ENCODE results near the gene C1orf94.

DNA sequence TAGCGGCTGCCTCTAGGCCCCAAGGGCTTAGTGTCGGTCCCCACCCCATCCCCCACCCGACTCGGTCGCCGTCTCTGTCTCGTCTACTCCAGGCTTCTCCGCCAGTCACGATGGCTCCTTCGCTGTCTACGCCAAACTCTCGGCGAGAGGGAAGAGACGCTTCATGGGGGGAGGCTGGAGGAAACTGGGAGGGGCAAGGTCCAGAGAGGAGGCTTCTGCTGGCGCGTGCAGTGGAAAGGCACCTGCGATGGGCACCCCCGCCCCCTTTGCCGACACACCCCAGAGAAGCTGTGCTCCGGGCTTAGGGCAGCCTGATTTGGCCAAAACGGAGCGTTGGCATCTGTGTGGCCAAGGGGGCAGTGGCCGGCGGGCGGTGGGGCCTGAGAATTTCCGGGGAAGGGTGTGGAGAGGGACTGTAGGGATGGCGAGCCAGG is 10.5 kb upstream of the C1orf94 start:
- TF ChIP-seq CTCF (conservative IDR thresholded peaks at IDR 0.05 in 1 of 2, IDR thresholded peaks at IDR 0.05 in 1 of 2; ENCODE audit: extremely low read depth in 1 of 2, insufficient read depth in 1 of 2, low read depth in 1 of 2, low read length in 2 of 2) = no peak
- no peak for TF ChIP-seq EZH2 (IDR thresholded peaks at IDR 0.05; ENCODE audit: borderline replicate concordance, low read length)

Measured in mammary epithelial cell (primary cell).